Left lung (tissue), 10 donors: ENCODE data around the gene NFKB2. TPM values are rescaled to one million over a fixed set of nuclear protein-coding genes. Genes with fewer than 3 reads are reported as not detected.

Experiments
- ATAC-seq: fragments of 200-7000 bp; cut with Tn5 transposase; one replicate; pipeline ENCODE4 v1.9.1; 2020; ENCODE audit warnings: moderate library complexity
- DNase-seq, 4 donors: peaks; one replicate each; pipeline ENCODE4 v3.0.0-alpha.2; 2013 to 2020
- H3K27ac ChIP-seq, 2 donors: fragments of 200-600 bp; sonication (generic) in 1 of 2; one replicate each; pipeline versions ENCODE4 v1.5.0 to v1.8.0; 2020 to 2021
- H3K27me3 ChIP-seq, 2 donors: fragments of 200-600 bp; sonication (generic) in 1 of 2; one replicate each; pipeline versions ENCODE4 v1.5.0 to v1.8.0; 2020 to 2021
- H3K36me3 ChIP-seq, 2 donors: fragments of 200-600 bp; sonication (generic) in 1 of 2; one replicate each; pipeline versions ENCODE4 v1.5.0 to v1.8.0; 2020 to 2021
- H3K4me1 ChIP-seq, 2 donors: fragments of 200-600 bp; one replicate each; pipeline ENCODE4 v1.8.0; 2021
- H3K4me3 ChIP-seq, 2 donors: fragments of 200-600 bp; sonication (generic) in 1 of 2; one replicate each; pipeline versions ENCODE4 v1.5.0 to v1.8.0; 2020 to 2021; ENCODE audit warnings: mild to moderate bottlenecking in 1 of 2
- H3K9me3 ChIP-seq, 2 donors: fragments of 200-600 bp; sonication (generic) in 1 of 2; one replicate each; pipeline versions ENCODE4 v1.5.0 to v1.8.0; 2020 to 2021
- CTCF ChIP-seq, 2 donors: fragments of 200-600 bp; sonication (generic) in 1 of 2; IDR thresholded peaks; one replicate each; pipeline versions ENCODE4 v1.5.0 to v1.8.0; 2021; ENCODE audit warnings: antibody characterized with exemption in 2 of 2
- intact Hi-C, 2 donors: fragments of 100-400 bp; cut with DNase I; formaldehyde crosslinking; loops; one replicate each; pipeline versions ENCODE4 v1.11.2 to v1.14.2; 2022
- polyA plus RNA-seq, 6 donors: library from polyadenylated mRNA; unstranded; fragments of 120-200 nt; gene quantifications; one replicate each; pipeline ENCODE4 v1.2.1, GENCODE V29; 2013; ENCODE audit not compliant: insufficient read length in 6 of 6
- total RNA-seq, 2 donors: library from RNA; stranded (reverse); fragmentation: NEBNext Ultra II Directional; extraction: Animal tissue kit (Norgen Biotek cat#: 25700); gene quantifications; one replicate each; pipeline ENCODE4 v1.2.1, GENCODE V29; 2021
- donor health status: DM: no; HTN: yes; CAD: no.
- donor health status: DM: no; HTN: no; CAD: no.

The NFKB2 gene
- total and polyA plus RNA-seq, 8 donors: 22.0 to 50.2 (median 25.6) TPM

GRCh38 chr10:102384053-102384452 lies 11.5 kb upstream of the NFKB2 start:
- Histone ChIP-seq H3K4me1 (peaks cover 7 to 17% of the 10 kb centered on the region in 2 donors), H3K9me3 (no peaks in the 10 kb centered on the region), H3K4me3 (no peak overlapping the region), H3K36me3 (peaks cover 5 to 45% of the 10 kb centered on the region in 2 donors), H3K27me3 (no peaks in the 10 kb centered on the region), H3K27ac (no peak overlapping the region)
- DNase-seq (no peak), ATAC-seq (no peak)
- no peak for TF ChIP-seq CTCF (IDR thresholded peaks at IDR 0.05)
- intact Hi-C loops: no loop called here

GRCh38 chr10:102384606-102385429 lies 10.7 kb upstream of the NFKB2 start:
- Histone ChIP-seq H3K36me3 (peaks cover under 1 to 38% of the 10 kb centered on the region in 2 donors), H3K9me3 (no peaks in the 10 kb centered on the region), H3K4me3 (no peak overlapping the region), H3K4me1 (peaks cover 7 to 17% of the 10 kb centered on the region in 2 donors), H3K27ac (peak overlapping the region; percentile 44 to 46), H3K27me3 (no peaks in the 10 kb centered on the region)
- TF ChIP-seq CTCF (IDR thresholded peaks at IDR 0.05): no peak
- ATAC-seq (peak; percentile 84), DNase-seq (peak in 1 of 4 donors; percentile 46)
- intact Hi-C loops: no loop called here

- Histone ChIP-seq H3K27ac (no peak overlapping the region), H3K9me3 (no peaks in the 10 kb centered on the region), H3K27me3 (no peaks in the 10 kb centered on the region), H3K4me1 (peaks cover 9 to 21% of the 10 kb centered on the region in 2 donors), H3K4me3 (no peak overlapping the region), H3K36me3 (no peaks in the 10 kb centered on the region)
- DNase-seq (no peak), ATAC-seq (no peak)
- no peak for TF ChIP-seq CTCF (IDR thresholded peaks at IDR 0.05)
- intact Hi-C loops: loop anchor here in 1 of 2 donors (10.0 kb wide), 1 partner anchor 205 kb away; no protein-coding TSS in a partner anchor
Measured at GRCh38 chr10:102389894-102390293, 5.6 kb upstream of the NFKB2 start.

- H3K4me1 ChIP-seq: peaks cover 10 to 26% of the 10 kb centered on the region in 2 donors
- no peaks in the 10 kb centered on the region for H3K27me3 ChIP-seq
- H3K4me3 ChIP-seq: no peak overlapping the region
- peaks cover 0 to 10% of the 10 kb centered on the region in 2 donors for H3K36me3 ChIP-seq
- H3K9me3 ChIP-seq: no peaks in the 10 kb centered on the region
- no peak overlapping the region for H3K27ac ChIP-seq
- intact Hi-C loops: loop anchor here in 1 of 2 donors (10.0 kb wide), 1 partner anchor 202 kb away; no protein-coding TSS in a partner anchor
- ATAC-seq (no peak), DNase-seq (no peak)
- no peak for TF ChIP-seq CTCF (IDR thresholded peaks at IDR 0.05)
Measured at GRCh38 chr10:102392306-102392705, 3.2 kb upstream of the NFKB2 start.

- no peaks in the 10 kb centered on the region for H3K27me3 ChIP-seq
- intact Hi-C loops: loop anchor here in 1 of 2 donors (10.0 kb wide), 1 partner anchor 201 kb away; no protein-coding TSS in a partner anchor
- ATAC-seq (no peak), DNase-seq (no peak)
- peaks cover 0 to 22% of the 10 kb centered on the region in 2 donors for H3K36me3 ChIP-seq
- peak overlapping the region; percentile 44 to 72 for H3K4me3 ChIP-seq
- peak; percentile 91 to 95 for TF ChIP-seq CTCF (IDR thresholded peaks at IDR 0.05)
- peaks cover 10 to 39% of the 10 kb centered on the region in 2 donors for H3K4me1 ChIP-seq
- peak overlapping the region; percentile 96 for H3K27ac ChIP-seq
- H3K9me3 ChIP-seq: no peaks in the 10 kb centered on the region
Measured at GRCh38 chr10:102393411-102394078, 2.0 kb upstream of the NFKB2 start.
